Measurements from ENCODE around the gene HIC1. TPM values are rescaled to one million over a fixed set of nuclear protein-coding genes. Genes with fewer than 3 reads are reported as not detected.
A peak's percentile ranks its signal among the peaks of the same experiment; 100 is the strongest.

HIC1 gene
- total and polyA plus RNA-seq, 9 donors: 3.9 to 108 (median 60.8) TPM

DNA sequence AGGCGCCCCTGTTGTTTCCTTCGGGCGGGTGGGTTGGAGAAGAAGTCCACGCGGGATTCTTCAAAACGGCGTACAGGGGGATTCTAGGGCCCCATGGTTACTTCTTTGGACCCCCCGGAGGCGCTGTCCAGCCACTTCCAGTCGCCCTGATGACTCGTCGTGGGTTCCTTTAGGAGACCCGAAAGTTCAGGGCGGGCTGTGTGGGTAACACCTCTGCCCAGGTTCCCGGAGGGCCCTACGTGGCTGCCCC, 716 bp upstream of the HIC1 start:
- peak in 2 of 5 donors; percentile 72 to 75 for DNase-seq
- intact Hi-C loops (cut with DNase I): loop anchor here in 2 of 4 donors (1.0 to 2.0 kb wide), 2 partner anchors 191 kb away; no protein-coding TSS in a partner anchor
- H3K36me3 ChIP-seq: no peaks in the 10 kb centered on the region
- H3K4me1 ChIP-seq (ENCODE audit: insufficient read depth): peaks cover 9% of the 10 kb centered on the region
- no peaks in the 10 kb centered on the region for H3K27me3 ChIP-seq
- TF ChIP-seq, protein P1, sequence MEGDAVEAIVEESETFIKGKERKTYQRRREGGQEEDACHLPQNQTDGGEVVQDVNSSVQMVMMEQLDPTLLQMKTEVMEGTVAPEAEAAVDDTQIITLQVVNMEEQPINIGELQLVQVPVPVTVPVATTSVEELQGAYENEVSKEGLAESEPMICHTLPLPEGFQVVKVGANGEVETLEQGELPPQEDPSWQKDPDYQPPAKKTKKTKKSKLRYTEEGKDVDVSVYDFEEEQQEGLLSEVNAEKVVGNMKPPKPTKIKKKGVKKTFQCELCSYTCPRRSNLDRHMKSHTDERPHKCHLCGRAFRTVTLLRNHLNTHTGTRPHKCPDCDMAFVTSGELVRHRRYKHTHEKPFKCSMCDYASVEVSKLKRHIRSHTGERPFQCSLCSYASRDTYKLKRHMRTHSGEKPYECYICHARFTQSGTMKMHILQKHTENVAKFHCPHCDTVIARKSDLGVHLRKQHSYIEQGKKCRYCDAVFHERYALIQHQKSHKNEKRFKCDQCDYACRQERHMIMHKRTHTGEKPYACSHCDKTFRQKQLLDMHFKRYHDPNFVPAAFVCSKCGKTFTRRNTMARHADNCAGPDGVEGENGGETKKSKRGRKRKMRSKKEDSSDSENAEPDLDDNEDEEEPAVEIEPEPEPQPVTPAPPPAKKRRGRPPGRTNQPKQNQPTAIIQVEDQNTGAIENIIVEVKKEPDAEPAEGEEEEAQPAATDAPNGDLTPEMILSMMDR (IDR thresholded peaks at IDR 0.05): no peak
- no peak for TF ChIP-seq POLR2A (IDR thresholded peaks at IDR 0.05)
- TF ChIP-seq EP300 (IDR thresholded peaks at IDR 0.05): no peak
- H3K27ac ChIP-seq: peak overlapping the region; percentile 89 to 98
- WGBS, 3 donors: 0 to 3% (median 1%) methylated on average over 10 to 16 of the region's 16 CpGs
- peak overlapping the region; percentile 41 for H3K4me3 ChIP-seq
- H3K9me3 ChIP-seq: no peaks in the 10 kb centered on the region

DNA sequence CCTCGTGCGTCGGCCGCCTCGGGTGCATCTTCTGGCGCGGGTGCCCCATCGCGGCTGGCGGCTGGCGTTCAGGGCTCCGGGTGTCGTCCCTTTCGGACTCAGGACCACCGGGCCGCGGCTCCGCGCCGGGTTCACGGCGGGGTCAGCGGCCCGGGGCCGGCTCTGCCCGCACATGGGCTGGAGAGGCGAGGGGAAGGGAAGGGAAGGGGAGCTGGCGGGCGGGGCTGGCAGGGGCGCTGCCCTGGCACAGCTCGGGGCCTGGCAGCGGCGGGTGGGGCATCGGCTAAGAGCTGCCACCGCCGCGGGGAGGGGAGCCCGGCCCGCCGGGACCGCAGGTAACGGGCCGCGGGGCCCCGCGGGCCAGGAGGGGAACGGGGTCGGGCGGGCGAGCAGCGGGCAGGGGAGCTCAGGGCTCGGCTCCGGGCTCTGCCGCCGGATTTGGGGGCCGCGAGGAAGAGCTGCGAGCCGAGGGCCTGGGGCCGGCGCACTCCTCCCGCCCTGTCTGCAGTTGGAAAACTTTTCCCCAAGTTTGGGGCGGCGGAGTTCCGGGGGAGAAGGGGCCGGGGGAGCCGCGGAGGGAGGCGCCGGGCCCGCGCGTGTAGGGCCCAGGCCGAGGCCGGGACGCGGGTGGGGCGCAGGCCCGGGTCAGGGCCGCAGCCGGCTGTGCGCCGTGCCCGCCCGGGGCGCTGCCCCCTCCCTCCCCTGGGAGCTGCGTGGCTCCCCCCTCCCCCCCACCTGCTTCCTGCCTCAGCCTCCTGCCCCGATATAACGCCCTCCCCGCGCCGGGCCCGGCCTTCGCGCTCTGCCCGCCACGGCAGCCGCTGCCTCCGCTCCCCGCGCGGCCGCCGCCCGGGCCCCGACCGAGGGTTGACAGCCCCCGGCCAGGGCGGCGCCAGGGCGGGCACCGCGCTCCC, 646 bp downstream of the HIC1 start:
- TF ChIP-seq POLR2A (IDR thresholded peaks at IDR 0.05) (no peak), EP300 (IDR thresholded peaks at IDR 0.05) (no peak)
- TF ChIP-seq, protein P1 (IDR thresholded peaks at IDR 0.05): no peak
- Histone ChIP-seq H3K27me3 (no peaks in the 10 kb centered on the region), H3K4me1 (ENCODE audit: insufficient read depth) (peaks cover 8% of the 10 kb centered on the region), H3K36me3 (no peaks in the 10 kb centered on the region), H3K9me3 (no peaks in the 10 kb centered on the region), H3K27ac (peak overlapping the region; percentile 89 to 98), H3K4me3 (peak overlapping the region; percentile 41)
- WGBS, 3 donors: 0 to 1% (median 1%) methylated on average over 49 to 113 of the region's 113 CpGs
- intact Hi-C loops (cut with DNase I): loop anchor here (2.0 to 5.0 kb wide), 3 partner anchors 122 to 227 kb away; no protein-coding TSS in a partner anchor
- DNase-seq: peak; percentile 67 to 80 (median 70)

DNA sequence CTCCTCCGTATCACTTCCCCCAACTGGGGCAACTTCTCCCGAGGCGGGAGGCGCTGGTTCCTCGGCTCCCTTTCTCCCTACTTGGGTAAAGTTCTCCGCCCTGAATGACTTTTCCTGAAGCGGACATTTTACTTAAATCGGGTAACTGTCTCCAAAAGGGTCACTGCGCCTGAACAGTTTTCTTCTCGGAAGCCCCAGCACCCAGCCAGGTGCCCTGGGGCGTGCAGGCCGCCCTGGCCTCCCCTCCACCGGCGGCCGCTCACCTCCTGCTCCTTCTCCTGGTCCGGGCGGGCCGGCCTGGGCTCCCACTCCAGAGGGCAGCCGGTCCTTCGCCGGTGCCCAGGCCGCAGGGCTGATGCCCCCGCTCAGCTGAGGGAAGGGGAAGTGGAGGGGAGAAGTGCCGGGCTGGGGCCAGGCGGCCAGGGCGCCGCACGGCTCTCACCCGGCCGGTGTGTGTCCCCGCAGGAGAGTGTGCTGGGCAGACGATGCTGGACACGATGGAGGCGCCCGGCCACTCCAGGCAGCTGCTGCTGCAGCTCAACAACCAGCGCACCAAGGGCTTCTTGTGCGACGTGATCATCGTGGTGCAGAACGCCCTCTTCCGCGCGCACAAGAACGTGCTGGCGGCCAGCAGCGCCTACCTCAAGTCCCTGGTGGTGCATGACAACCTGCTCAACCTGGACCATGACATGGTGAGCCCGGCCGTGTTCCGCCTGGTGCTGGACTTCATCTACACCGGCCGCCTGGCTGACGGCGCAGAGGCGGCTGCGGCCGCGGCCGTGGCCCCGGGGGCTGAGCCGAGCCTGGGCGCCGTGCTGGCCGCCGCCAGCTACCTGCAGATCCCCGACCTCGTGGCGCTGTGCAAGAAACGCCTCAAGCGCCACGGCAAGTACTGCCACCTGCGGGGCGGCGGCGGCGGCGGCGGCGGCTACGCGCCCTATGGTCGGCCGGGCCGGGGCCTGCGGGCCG, 1.6 kb downstream of the HIC1 start:
- Histone ChIP-seq H3K4me1 (ENCODE audit: insufficient read depth) (peaks cover 15% of the 10 kb centered on the region), H3K27ac (peak overlapping the region; percentile 89 to 98), H3K4me3 (peak overlapping the region; percentile 41), H3K27me3 (no peaks in the 10 kb centered on the region), H3K36me3 (no peaks in the 10 kb centered on the region), H3K9me3 (no peaks in the 10 kb centered on the region)
- WGBS, 3 donors: 12 to 16% (median 12%) methylated on average over 63 to 85 of the region's 85 CpGs
- peak; percentile 44 to 71 (median 62) for DNase-seq
- intact Hi-C loops (cut with DNase I): loop anchor here (2.0 to 5.0 kb wide), 3 partner anchors 121 to 226 kb away; no protein-coding TSS in a partner anchor
- no peak for TF ChIP-seq POLR2A (IDR thresholded peaks at IDR 0.05)
- no peak for TF ChIP-seq EP300 (IDR thresholded peaks at IDR 0.05)
- TF ChIP-seq, protein P1 (IDR thresholded peaks at IDR 0.05): peak in 2 of 3 donors; percentile 8 to 12

DNA sequence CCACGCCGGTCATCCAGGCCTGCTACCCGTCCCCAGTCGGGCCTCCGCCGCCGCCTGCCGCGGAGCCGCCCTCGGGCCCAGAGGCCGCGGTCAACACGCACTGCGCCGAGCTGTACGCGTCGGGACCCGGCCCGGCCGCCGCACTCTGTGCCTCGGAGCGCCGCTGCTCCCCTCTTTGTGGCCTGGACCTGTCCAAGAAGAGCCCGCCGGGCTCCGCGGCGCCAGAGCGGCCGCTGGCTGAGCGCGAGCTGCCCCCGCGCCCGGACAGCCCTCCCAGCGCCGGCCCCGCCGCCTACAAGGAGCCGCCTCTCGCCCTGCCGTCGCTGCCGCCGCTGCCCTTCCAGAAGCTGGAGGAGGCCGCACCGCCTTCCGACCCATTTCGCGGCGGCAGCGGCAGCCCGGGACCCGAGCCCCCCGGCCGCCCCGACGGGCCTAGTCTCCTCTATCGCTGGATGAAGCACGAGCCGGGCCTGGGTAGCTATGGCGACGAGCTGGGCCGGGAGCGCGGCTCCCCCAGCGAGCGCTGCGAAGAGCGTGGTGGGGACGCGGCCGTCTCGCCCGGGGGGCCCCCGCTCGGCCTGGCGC, 2.4 kb downstream of the HIC1 start:
- WGBS, 3 donors: 11 to 24% (median 17%) methylated on average over 68 to 81 of the region's 81 CpGs
- H3K4me3 ChIP-seq: peak overlapping the region; percentile 41
- no peaks in the 10 kb centered on the region for H3K9me3 ChIP-seq
- peak in 3 of 5 donors; percentile 37 to 62 (median 54) for DNase-seq
- intact Hi-C loops (cut with DNase I): loop anchor here (2.0 to 5.0 kb wide), 3 partner anchors 120 to 225 kb away; no protein-coding TSS in a partner anchor
- H3K27ac ChIP-seq: peak overlapping the region; percentile 89 to 98
- H3K4me1 ChIP-seq (ENCODE audit: insufficient read depth): peaks cover 16% of the 10 kb centered on the region
- H3K27me3 ChIP-seq: no peaks in the 10 kb centered on the region
- TF ChIP-seq EP300 (IDR thresholded peaks at IDR 0.05): no peak
- TF ChIP-seq POLR2A (IDR thresholded peaks at IDR 0.05): no peak
- TF ChIP-seq, protein P1 (IDR thresholded peaks at IDR 0.05): peak in 1 of 3 donors; percentile 5
- no peaks in the 10 kb centered on the region for H3K36me3 ChIP-seq
